ENCODE data around the gene PTPN14. TPM values are rescaled to one million over a fixed set of nuclear protein-coding genes. Genes with fewer than 3 reads are reported as not detected.

PTPN14 gene
- total RNA-seq, 1 donor from 2014 or later: 24.6 TPM

DNA sequence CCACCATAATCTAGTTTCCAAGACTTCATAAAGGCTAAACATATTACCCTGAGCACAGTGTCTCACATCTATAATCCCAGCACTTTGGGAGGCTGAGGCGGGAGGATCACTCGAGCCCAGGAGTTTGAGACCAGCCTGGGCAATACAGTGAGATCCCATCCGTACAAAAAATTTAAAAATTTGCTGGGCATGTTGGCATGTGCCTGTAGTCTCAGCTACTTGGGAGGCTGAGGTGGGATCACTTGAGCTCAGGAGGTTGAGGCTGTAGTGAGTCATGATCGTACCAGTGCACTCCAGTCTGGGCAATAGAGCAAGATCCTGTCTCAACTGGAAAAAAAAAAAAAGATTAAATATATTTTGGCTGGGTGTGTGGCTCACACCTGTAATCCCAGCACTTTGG is 90.1 kb downstream of the PTPN14 start:
- TF ChIP-seq, protein P1, sequence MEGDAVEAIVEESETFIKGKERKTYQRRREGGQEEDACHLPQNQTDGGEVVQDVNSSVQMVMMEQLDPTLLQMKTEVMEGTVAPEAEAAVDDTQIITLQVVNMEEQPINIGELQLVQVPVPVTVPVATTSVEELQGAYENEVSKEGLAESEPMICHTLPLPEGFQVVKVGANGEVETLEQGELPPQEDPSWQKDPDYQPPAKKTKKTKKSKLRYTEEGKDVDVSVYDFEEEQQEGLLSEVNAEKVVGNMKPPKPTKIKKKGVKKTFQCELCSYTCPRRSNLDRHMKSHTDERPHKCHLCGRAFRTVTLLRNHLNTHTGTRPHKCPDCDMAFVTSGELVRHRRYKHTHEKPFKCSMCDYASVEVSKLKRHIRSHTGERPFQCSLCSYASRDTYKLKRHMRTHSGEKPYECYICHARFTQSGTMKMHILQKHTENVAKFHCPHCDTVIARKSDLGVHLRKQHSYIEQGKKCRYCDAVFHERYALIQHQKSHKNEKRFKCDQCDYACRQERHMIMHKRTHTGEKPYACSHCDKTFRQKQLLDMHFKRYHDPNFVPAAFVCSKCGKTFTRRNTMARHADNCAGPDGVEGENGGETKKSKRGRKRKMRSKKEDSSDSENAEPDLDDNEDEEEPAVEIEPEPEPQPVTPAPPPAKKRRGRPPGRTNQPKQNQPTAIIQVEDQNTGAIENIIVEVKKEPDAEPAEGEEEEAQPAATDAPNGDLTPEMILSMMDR (conservative IDR thresholded peaks at IDR 0.05; ENCODE audit: low read depth, low read length): no peak
- no peak overlapping the region for H3K4me3 ChIP-seq (ENCODE audit: low read depth, low read length)

DNA sequence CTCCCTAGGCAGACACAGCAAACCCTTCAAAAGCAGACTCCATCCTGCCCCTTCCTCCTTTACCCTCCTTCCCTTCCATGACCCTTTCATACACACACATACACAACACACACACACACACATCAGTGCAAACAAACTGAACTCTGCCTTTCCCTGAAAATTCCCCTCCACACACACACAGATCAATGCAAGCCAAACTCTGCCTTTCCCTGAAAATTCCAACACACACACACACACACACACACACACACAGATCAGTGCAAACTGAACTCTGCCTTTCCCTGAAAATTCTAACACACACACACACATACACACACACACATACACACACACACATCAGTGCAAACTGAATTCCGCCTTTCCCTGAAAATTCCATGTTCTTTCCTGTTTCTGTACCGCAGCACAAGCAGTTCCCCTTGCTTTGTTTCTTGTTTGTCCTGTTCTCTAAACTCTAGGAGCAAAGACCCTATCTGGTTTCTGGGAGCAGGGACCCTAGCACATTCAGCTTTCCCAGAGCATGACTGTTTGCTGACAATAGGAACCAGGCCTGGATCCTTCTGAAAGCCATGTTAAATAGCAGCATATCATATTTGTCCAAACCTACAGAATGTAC is 91.0 kb downstream of the PTPN14 start:
- DNase-seq (ENCODE audit: low read depth): no peak
- H3K4me3 ChIP-seq (ENCODE audit: low read depth, low read length): no peak overlapping the region
- TF ChIP-seq, protein P1 (conservative IDR thresholded peaks at IDR 0.05; ENCODE audit: low read depth, low read length): no peak

More for the DNA sequence above, 90.1 kb downstream of the PTPN14 start:
- no peak for DNase-seq (ENCODE audit: low read depth)

DNA sequence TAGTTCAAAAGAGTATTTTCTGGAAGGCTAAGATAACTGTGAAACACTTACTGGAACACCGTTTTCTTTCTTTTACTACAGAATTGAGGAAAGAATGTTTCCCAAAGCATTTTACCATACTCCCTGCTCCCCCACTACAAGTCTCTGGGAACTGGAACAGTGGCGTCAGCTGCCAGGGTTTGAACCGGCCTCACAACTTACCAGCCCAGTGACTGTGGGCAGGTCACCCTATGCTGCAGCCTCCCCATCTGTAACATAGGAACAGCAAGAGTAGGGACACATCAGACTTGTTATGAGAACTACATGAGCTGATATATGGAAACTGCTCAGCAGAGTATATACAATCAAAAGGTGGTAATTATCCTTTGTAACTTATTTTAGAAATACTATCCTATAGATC is 91.5 kb downstream of the PTPN14 start:
- TF ChIP-seq, protein P1 (conservative IDR thresholded peaks at IDR 0.05; ENCODE audit: low read depth, low read length): no peak
- H3K4me3 ChIP-seq (ENCODE audit: low read depth, low read length): no peak overlapping the region
- no peak for DNase-seq (ENCODE audit: low read depth)

DNA sequence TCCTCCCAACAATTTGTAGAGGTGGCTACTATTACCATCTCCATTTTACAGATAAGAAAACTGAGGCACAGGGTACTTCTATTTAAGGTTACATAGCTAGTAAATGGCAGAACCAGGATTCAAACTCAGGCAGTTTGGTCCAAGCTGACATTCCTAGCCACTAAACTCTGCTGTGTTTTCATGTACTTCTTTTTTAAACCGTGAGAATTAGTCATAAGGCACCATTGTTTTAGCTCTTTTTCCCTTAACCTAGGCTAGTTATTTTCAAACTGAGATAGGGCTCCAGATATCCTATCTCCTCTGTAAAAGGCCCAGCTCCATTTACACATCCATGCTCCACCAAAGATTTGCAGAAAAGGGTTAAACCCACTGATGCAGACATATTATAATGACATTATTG is 92.9 kb downstream of the PTPN14 start:
- no peak for DNase-seq (ENCODE audit: low read depth)
- H3K4me3 ChIP-seq (ENCODE audit: low read depth, low read length): no peak overlapping the region
- TF ChIP-seq, protein P1 (conservative IDR thresholded peaks at IDR 0.05; ENCODE audit: low read depth, low read length): no peak

DNA sequence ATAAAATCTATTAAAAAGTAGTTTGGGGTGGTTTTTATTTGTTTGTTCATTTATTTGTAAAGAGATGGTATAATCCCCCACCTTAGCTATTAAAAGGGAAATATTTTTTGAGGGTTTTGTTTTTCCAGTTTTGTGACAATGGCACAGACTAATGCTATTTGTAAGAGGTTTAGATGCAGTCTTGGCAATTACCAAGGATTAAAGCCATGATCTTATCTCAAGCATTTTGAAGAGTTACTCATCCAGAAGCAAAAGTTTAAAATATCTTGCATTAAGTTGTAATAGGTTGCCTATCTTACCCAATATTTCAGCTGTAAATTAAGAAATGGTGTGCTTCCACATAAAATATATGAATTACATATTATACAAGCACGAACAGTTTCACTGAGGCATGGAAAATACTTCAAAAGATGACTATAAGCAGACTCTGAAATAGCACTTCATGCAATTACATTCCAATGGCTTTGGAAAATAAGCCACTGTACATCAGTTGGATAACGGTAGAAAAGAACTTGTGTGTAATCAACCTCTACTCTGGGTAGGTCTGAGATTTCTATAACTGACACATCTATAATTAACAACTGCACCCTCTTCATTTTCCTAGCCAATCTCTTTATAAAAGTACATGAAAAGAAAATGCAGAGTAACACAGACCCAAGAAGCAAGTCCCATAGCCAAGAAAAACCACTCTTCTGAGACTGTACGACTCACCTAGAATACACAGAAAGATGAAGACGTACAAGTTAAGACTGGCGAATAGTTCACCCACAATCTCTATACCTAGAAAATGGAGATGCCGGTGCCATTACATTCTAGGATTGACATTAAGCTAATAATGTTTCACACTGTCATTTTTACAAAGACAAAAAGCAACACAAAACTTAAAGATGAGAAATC is 95.2 kb downstream of the PTPN14 start:
- no peak for DNase-seq (ENCODE audit: low read depth)
- no peak overlapping the region for H3K4me3 ChIP-seq (ENCODE audit: low read depth, low read length)
- TF ChIP-seq, protein P1 (conservative IDR thresholded peaks at IDR 0.05; ENCODE audit: low read depth, low read length): no peak

DNA sequence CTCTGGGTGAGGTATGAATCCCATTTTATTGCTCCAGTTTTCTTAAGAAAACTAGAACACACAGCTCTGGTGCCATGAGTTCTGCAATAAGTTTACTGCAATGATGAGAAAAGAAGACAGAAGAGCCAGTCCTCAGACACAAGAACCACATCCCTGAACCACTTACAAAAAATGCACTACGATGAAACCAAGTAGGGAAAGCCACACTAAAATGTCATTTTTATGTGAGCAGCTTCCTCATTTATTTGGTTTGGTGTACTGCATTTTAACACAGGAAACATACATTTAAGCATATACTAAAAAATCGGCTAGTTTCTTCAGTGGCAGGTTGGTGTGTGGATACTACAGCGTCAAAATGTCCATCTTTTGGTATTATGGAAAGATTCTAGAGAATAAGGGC is 95.9 kb downstream of the PTPN14 start:
- no peak overlapping the region for H3K4me3 ChIP-seq (ENCODE audit: low read depth, low read length)
- no peak for DNase-seq (ENCODE audit: low read depth)
- TF ChIP-seq, protein P1 (conservative IDR thresholded peaks at IDR 0.05; ENCODE audit: low read depth, low read length): no peak

Measured in epithelial cell of proximal tubule (primary cell).